DOHH2 (cell line): Measurements from ENCODE around the gene FKBP2.
A peak's percentile ranks its signal among the peaks of the same experiment; 100 is the strongest.

Experiments
- H3F3A ChIP-seq: fragments of 200-600 bp; sonication (generic), shearing (Covaris generic); 2 replicates; pipeline ENCODE4 v1.6.0; 2016; ENCODE audit warnings: antibody characterized with exemption, mild to moderate bottlenecking; ENCODE audit not compliant: control insufficient read depth, insufficient read depth
- H3K27ac ChIP-seq: fragments of 200-600 bp; sonication (generic); 2 replicates; pipeline ENCODE4 v1.5.1; 2014; ENCODE audit warnings: low read depth, mild to moderate bottlenecking, low read length, moderate library complexity
- H3K27me3 ChIP-seq: fragments of 200-600 bp; sonication (generic); 2 replicates; pipeline ENCODE4 v1.6.1; 2014; ENCODE audit warnings: mild to moderate bottlenecking, low read length, mixed read lengths; ENCODE audit not compliant: control insufficient read depth
- H3K36me3 ChIP-seq: fragments of 200-600 bp; sonication (generic); 2 replicates; pipeline ENCODE4 v1.6.1; 2014; ENCODE audit warnings: mild to moderate bottlenecking, low read length, moderate library complexity, mixed read lengths; ENCODE audit not compliant: control insufficient read depth
- H3K4me1 ChIP-seq: fragments of 200-600 bp; sonication (generic); 2 replicates; pipeline ENCODE4 v1.6.1; 2014; ENCODE audit warnings: mild to moderate bottlenecking, low read length, mixed read lengths; ENCODE audit not compliant: control insufficient read depth
- H3K4me2 ChIP-seq: fragments of 200-600 bp; sonication (generic); 2 replicates; pipeline ENCODE4 v1.6.0; 2014; ENCODE audit warnings: mild to moderate bottlenecking, low read length, moderate library complexity
- H3K4me3 ChIP-seq: fragments of 200-600 bp; sonication (generic); 2 replicates; pipeline ENCODE4 v1.5.1; 2014; ENCODE audit warnings: mild to moderate bottlenecking, low read length, mixed read lengths
- H3K79me2 ChIP-seq: fragments of 200-600 bp; sonication (generic); 2 replicates; pipeline ENCODE4 v1.6.1; 2014; ENCODE audit warnings: mild to moderate bottlenecking, low read length, mixed read lengths; ENCODE audit not compliant: control insufficient read depth
- H3K9me2 ChIP-seq: fragments of 200-600 bp; sonication (generic); replicated peaks from 2 replicates; pipeline ENCODE4 v1.6.1; 2014; ENCODE audit warnings: mild to moderate bottlenecking, low read length, mixed read lengths; ENCODE audit not compliant: control insufficient read depth
- H3K9me3 ChIP-seq: fragments of 200-600 bp; sonication (generic); 2 replicates; pipeline ENCODE4 v1.6.1; 2014; ENCODE audit warnings: antibody characterized with exemption, low read length, mixed read lengths; ENCODE audit not compliant: control insufficient read depth, insufficient read depth
- H4K20me1 ChIP-seq: fragments of 200-600 bp; sonication (generic); 2 replicates; pipeline ENCODE4 v1.6.0; 2014; ENCODE audit warnings: low read depth, mild to moderate bottlenecking, antibody characterized with exemption, low read length, moderate library complexity; ENCODE audit not compliant: control insufficient read depth, insufficient read depth
- CTCF ChIP-seq: fragments of 200-600 bp; sonication (generic); IDR thresholded peaks from one replicate; pipeline ENCODE4 v1.5.1; 2014; ENCODE audit warnings: antibody characterized with exemption, mild to moderate bottlenecking, low read depth, low read length; ENCODE audit not compliant: poor library complexity, severe bottlenecking
- EZH2phosphoT487 ChIP-seq: fragments of 200-600 bp; sonication (generic); IDR thresholded peaks from 2 replicates; pipeline ENCODE4 v1.6.1; 2017; ENCODE audit warnings: borderline replicate concordance, mild to moderate bottlenecking, antibody characterized with exemption, low read length, moderate library complexity, mixed read lengths

The FKBP2 gene

GRCh38 chr11:64203421-64204079 lies 37.3 kb upstream of the FKBP2 start:
- no peaks in the 10 kb centered on the region for H3K27me3 ChIP-seq
- peak overlapping the region; percentile 95; the same call in 1 of the 2 replicates for H3K27ac ChIP-seq
- peaks cover 82% of the 10 kb centered on the region for H3K36me3 ChIP-seq
- no peak overlapping the region for H3K4me3 ChIP-seq
- no peak overlapping the region for H3K4me2 ChIP-seq
- no peaks in the 10 kb centered on the region; the same call in 1 of the 2 replicates for H4K20me1 ChIP-seq
- H3K9me2 ChIP-seq = no peaks in the 10 kb centered on the region
- peaks cover 21% of the 10 kb centered on the region for H3K79me2 ChIP-seq
- H3K4me1 ChIP-seq = peaks cover 59% of the 10 kb centered on the region
- TF ChIP-seq CTCF = no peak
- TF ChIP-seq EZH2phosphoT487 = no peak
- H3F3A ChIP-seq = peaks cover 34% of the 10 kb centered on the region
- H3K9me3 ChIP-seq = no peaks in the 10 kb centered on the region

- no peak for TF ChIP-seq CTCF
- Histone ChIP-seq H3F3A (peaks cover 34% of the 10 kb centered on the region), H3K4me3 (no peak overlapping the region), H3K27me3 (no peaks in the 10 kb centered on the region), H3K36me3 (peaks cover 82% of the 10 kb centered on the region), H3K9me3 (no peaks in the 10 kb centered on the region), H3K79me2 (peaks cover 26% of the 10 kb centered on the region), H3K27ac (peak overlapping the region; percentile 95), H3K4me1 (peaks cover 64% of the 10 kb centered on the region), H3K9me2 (no peaks in the 10 kb centered on the region), H4K20me1 (no peaks in the 10 kb centered on the region; the same call in 1 of the 2 replicates), H3K4me2 (peak overlapping the region; percentile 77)
Measured at GRCh38 chr11:64204080-64204440, 36.8 kb upstream of the FKBP2 start.

- H3K9me3 ChIP-seq = no peaks in the 10 kb centered on the region
- H3F3A ChIP-seq = peaks cover 34% of the 10 kb centered on the region
- peaks cover 87% of the 10 kb centered on the region for H3K36me3 ChIP-seq
- H3K79me2 ChIP-seq = peaks cover 30% of the 10 kb centered on the region
- peak overlapping the region; percentile 77 for H3K4me2 ChIP-seq
- peak overlapping the region; percentile 95 for H3K27ac ChIP-seq
- no peaks in the 10 kb centered on the region for H3K9me2 ChIP-seq
- peaks cover 68% of the 10 kb centered on the region for H3K4me1 ChIP-seq
- no peaks in the 10 kb centered on the region; the same call in 1 of the 2 replicates for H4K20me1 ChIP-seq
- no peak overlapping the region for H3K4me3 ChIP-seq
- TF ChIP-seq EZH2phosphoT487 (no peak), CTCF (peak; percentile 83)
- H3K27me3 ChIP-seq = no peaks in the 10 kb centered on the region
Measured at GRCh38 chr11:64204464-64204989, 36.4 kb upstream of the FKBP2 start.
